Measurements from ENCODE around the gene ABCC10.

- no peak for TF ChIP-seq EZH2 (IDR thresholded peaks at IDR 0.05)
- no peak for TF ChIP-seq POLR2AphosphoS5 (IDR thresholded peaks at IDR 0.05; ENCODE audit: borderline replicate concordance, low read depth, low read length)
These were observed 35.8 kb upstream of the ABCC10 start for GRCh38 chr6:43391440-43392031.

Data from SK-N-MC (cell line).